Right renal cortex interstitium (tissue), 3 donors: ENCODE data around the gene CWF19L2. TPM values are rescaled to one million over a fixed set of nuclear protein-coding genes. Genes with fewer than 3 reads are reported as not detected.
"Not testable (repeated sequence)": the region's sequence is repeated elsewhere in the genome, so short reads cannot be mapped to it uniquely, and the experiment has no call there.

ENCODE experiments used
- DNase-seq, 3 donors: peaks; one replicate each; pipeline ENCODE4 v3.0.0-alpha.2; 2013; ENCODE audit warnings: low read depth in 3 of 3, low spot score in 2 of 3
- polyA plus RNA-seq, 3 donors: library from polyadenylated mRNA; unstranded; fragments of 120-200 nt; gene quantifications; one replicate each; pipeline ENCODE4 v1.2.1, GENCODE V29; 2013; ENCODE audit not compliant: insufficient read length in 3 of 3

The CWF19L2 gene
- polyA plus RNA-seq, 3 donors = 21.5 to 26.3 (median 24.5) TPM

DNA sequence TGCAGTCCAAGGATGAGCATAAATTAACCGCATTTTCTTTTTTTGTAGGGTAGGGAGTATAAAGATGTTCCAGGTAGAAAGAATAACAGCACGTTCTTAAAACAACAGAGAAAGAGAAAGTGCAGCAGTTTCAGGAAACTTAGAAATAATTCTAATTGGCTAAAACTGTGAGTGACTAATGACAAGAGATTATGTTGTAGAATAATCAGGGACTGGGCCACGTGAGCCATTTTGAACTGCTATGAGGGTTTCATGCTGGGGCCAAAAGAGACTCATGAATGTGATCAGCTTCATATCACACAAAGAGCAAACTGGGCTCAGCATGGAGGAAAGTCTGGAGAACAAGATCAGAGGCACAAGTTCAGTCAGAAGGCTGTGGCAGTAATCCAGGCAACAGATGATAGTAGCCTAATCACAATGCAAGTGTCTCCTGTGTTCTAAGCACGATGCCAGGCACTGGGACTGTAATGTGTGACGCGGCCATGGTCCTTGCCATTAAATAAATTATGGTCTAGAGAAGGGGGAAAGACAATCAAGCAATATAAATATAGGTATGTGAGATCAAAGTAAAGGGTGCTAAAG lies 17.9 kb downstream of the CWF19L2 start:
- DNase-seq = no peak

DNA sequence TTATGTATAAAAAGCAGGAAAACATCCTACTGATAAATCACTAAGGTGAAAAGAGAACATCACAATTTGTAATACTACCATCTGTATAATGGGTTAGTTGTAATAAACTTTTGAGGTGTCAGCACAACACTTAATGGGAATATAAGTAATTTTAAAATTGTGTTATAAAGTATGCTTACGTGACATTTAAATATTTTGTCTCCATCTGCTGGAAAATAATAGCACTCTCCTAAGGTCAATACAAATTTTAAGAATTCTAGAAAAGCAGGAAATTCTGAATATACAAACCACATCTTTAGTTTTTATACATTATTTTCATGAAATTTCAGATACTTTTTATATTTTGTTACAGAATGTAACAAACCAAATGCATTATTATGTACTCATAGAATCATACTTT lies 19.5 kb downstream of the CWF19L2 start:
- DNase-seq = no peak

DNA sequence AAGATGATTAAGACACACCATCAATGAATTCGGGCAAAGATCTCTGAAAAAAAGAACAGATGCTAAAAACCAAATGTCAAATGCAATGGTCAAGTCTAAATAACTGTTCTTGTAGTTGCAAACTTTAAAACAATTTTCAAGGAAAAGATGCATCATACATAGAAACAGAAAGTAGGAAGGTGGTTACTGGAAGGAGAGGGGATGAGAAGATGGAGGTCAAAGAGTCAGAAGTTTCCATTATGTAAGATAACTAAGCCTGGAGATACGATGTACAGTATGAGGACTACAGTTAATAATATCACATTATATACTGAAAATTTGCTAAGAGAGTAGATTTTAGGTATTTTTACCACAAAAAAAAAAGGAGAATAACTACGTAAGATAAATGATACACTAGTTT lies 27.1 kb downstream of the CWF19L2 start:
- no peak for DNase-seq

DNA sequence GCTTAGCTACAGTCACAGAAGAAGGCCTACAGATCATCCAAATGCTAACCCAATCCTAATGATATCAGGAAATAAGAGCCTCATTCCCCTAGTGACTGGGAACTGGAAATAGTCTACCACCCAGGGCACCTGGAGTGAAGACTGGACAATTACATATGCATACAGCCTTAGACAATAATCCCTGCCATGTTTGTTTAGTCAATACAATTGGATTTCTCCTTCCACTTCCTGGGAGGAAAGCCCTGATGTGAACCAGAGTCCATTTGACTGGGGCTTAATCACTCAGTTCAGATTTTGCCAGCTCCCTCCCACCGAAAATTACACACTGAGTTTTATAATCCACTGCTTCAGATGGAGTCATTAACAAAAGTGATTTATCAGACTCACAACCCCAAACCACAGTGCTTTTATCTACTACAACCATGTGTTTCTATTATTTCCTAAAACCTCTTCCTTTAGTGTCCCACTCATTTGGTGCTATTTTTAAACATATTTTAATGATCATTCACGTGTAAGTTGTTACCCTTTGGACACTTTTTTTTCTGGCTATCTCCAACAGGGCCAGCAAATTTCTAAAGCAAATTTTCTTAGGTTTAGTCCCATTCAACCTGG lies 29.9 kb downstream of the CWF19L2 start:
- DNase-seq = no peak

DNA sequence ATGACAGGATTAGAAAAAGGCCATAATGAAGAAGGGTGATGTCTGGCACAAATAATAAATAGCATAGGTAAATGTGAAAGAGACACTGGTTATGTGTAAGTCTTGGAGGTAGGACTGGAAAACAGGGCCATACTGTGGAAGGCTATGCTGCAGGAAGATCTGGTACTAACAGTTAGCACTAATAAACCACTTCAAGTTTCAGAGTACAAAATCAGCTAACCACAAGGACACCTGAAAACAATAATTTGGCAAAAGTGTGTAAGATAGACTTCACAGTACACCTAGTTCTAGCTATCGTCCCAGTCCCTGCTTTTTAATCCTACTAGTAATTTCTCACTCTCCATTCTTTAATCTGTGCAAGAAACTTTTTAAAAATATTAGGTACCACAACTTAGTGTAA lies 44.3 kb downstream of the CWF19L2 start:
- no peak for DNase-seq

DNA sequence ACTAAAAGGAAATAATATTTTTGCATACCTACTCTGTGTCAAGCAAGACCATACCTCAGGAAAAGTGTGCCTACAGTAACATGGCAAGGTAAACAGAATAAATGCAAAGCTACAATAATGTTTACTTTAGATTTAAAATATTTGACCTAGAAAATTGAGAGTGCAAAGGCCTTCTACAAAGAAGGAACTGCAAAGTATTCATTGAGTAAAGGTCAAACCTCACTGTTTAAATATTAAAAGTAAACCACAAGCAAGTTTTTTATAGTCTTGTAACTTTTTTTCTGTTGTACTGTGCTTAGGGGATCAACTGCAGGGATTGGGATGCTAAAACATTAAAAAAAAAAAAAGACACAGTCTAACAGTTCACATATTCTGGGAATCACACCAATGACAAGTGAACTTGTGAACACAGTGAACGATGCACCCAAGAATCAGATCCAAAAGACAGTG lies 48.8 kb downstream of the CWF19L2 start:
- DNase-seq = no peak

DNA sequence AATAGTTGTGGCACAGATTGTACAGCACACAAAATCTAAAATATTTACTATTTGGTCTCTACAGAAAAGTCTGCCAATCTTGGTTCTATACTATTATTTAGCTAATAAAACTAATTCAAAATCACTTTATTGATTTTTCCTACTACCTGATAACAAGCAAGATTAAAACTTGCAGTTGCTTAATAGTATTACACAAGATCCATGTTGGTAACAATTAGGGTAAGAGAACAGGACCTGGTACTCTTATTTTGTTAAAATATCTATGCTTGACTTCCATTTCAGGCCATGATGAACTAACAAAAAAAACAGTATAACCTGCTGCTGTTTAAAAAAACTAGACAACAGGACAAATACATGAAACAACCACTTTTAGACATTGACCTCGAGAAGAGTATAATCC lies 52.4 kb downstream of the CWF19L2 start:
- DNase-seq = no peak

DNA sequence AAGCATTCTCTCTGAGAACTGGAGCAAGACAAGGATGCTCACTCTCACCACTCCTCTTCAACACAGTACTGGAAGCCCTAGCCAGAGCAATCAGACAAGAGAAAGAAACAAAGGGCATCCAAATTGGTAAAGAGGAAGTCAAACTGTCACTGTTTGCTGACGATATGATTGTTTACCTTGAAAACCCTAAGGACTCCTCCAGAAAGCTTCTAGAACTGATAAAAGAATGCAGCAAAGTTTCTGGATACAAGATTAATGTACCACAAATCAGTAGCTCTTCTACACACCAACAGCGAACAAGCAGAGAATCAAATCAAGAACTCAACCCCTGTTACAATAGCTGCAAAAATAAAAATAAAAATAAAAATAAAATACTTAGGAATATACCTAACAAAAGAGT lies 56.5 kb downstream of the CWF19L2 start:
- not testable (repeated sequence) for DNase-seq

DNA sequence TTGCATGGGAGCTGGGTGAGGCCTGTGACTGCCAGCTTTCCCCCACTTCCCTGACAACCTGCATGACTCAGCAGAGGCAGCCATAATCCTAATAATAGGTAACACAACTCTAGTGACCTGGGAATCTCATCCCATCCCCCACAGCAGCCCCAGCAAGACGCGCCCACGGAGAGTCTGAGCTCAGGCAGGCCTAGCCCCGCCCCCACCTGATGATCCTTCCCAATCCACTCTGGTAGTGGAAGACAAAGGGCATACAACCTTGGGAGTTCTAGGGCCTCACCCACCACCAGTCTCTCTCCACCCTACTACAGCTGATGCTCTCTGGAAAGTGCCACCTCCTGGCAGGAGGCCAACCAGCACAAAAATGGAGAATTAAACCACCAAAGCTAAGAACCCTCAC lies 60.3 kb downstream of the CWF19L2 start:
- DNase-seq = no peak

DNA sequence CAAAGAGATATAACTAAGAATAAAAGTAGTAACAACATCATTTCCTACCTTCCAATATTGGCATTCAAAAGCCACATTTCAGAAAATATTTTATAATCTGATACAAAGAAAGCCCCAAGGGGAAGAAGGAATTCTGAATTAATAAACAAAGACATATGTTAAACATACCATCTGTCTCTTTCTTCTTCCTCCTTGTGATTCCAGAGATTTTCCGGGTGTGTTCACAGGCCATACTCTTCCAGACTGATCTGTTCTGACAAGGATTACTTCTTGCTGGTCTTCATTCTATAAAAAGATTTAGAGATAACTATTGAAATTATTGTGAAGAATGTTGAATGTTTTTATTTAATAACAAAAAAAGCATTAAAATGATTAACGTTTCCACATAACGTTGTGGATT lies 65.0 kb downstream of the CWF19L2 start:
- no peak for DNase-seq

DNA sequence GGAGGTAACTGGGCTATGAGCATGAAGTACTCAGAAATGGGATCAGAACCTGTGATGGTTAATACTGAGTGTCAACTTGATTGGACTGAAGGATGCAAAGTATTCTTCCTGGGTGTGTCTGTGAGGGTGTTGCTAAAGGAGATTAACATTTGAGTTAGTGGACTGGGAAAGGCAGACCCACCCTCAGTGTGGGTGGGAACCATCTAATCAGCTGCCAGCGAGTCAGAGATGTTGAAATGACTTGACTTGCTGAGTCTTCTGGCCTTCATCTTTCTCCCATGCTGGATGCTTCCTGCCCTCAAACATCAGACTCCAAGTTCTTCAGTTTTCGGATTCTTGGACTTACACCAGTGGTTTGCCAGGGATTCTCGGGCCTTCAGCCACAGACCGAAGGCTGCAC lies 66.9 kb downstream of the CWF19L2 start:
- not testable (repeated sequence) for DNase-seq

DNA sequence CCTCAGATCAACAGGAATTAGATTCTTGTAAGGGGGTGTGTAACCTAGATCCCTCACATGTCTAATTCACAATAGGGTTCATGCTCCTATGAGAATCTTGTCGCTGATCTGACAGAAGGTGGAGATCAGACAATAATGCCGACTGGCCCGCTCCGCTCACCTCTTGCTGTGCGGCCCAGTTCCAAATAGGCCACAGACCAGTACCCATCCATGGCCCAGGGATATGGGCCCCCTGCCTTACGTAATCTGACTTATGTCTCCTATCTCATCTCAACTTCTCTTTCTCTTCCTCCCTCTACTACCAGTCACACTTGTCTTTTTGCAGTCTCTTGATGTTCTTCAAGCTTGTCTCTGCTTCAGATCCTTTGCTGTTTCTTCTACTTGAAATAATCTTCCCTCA lies 70.0 kb downstream of the CWF19L2 start:
- DNase-seq = no peak

DNA sequence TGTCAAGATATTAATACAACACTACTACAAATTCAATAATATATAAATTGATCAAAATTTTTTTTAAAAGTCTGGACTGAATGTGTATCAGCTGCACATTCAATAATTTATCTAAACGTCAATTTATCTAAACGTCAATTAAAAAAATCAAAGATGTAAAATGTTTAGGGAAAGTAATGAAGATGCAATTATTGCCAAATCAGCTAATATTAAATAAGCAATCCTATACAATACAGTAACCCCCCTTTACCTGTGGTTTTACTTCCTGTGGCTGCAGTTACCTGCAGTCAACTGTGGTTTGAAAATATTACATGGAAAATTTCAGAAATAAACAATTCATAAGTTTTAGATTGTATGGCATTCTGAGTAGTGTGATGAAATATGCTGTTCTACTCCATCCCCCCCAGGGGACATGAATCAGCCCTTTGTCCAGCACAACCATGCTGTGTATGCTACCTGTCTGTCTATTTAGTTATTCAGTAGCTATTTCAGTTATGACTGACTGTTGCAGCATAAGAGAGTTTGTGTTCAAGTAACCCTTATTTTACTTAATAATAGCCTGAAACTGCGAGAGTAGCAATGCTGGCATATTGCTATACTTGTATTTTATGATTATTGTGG lies 72.2 kb downstream of the CWF19L2 start:
- DNase-seq = no peak

DNA sequence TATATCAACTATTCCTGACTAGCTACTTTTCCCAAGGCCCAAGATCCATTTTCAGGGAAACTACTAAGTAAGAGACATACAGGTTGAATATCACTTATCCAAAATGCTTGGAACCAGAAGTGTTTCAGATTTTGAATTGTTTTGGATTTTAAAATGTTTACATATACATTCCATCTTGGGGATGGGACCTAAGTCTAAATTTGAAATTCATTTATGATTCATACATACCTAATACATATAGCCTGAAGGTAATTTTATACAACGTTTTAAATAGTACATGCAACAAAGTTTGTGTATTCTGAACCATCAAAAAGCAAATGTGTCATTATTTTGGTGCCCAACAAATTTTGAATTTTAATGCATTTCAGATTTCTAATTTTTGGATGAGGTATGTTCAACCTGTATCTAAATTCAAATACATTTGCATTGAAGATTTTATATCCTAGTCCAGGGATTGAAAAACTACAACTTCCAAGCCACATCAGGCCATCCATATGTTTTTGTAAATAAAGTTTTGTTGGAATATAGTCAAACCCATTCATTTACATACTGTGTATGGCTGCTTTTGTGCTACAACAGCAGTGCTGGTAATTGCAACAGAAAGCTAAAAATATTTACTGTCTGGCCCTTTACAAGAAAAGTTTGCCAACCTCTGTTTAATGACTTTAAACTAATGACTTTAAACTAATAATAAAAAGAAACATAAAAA lies 73.3 kb downstream of the CWF19L2 start:
- no peak for DNase-seq

DNA sequence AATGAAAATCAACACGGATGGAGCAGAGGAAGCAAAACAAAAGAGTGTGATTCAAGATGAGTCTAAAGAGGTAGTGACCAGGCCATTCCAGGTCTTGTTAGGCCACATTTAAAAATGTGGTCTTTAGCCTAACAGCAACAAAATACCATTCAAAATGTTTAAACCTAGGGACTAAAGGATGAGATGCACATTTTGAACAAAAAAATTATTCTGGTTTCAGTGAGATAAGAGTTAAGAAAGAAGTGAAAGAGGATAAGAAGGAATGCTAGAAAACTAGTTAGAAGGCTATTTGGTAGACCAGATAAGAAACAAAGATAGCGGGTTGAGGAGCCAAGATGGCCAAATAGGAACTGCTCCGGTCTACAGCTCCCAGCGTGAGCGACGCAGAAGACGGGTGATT lies 85.2 kb downstream of the CWF19L2 start:
- DNase-seq = no peak

DNA sequence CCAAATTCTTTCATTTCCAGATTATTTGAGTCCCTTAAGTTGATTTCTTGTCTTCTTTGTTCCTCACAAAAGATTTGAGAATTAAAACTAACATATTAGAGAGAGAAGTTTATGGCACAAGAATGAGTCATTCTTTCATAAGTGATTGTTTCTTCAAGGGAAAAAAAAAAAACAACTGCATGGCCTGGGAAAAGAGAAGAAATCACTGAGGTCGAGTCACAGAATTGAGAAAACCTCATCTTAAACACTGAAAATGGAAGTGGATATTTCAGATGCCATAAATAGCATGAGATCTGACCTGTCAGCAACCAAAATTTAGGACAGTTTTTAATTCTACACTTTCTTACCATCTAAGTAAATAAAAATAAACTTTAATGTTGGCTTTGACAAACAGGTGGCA lies 87.2 kb downstream of the CWF19L2 start:
- no peak for DNase-seq

DNA sequence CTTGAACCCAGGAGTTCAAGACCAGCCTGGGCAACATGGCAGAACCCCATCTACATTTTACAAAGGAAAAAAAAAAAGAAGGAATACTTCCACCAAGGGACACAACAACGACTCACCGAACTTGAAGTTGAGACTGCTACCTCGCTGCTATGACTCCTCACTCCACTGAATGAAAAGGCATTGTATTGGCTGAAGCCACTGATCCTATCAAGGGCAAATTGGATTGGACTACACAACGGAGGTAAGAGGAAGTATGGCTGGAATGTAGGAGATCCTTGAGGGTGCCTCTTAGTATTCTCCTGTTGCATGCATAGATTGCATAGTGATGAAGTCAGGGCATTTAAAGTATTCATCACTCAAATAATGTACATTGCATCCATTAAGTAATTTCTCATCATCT lies 97.9 kb downstream of the CWF19L2 start:
- no peak for DNase-seq

DNA sequence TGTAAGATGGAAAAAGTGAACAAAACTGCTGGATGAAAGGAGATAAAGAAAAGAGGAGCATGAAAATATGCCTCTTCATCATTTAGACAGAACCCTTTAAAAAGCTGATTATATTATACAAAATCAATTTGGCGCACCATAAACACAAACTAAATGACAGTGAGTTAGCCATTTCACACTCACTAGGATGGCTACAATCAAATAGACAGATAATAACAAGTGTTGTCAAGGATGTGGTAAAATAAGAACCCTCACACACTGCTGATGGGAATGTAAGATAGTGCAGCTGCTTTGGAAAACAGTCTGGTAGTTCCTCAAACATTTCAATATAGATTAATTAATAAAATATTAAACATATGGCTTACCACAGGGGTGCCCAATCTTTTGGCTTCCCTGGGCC lies 99.7 kb downstream of the CWF19L2 start:
- DNase-seq = no peak

DNA sequence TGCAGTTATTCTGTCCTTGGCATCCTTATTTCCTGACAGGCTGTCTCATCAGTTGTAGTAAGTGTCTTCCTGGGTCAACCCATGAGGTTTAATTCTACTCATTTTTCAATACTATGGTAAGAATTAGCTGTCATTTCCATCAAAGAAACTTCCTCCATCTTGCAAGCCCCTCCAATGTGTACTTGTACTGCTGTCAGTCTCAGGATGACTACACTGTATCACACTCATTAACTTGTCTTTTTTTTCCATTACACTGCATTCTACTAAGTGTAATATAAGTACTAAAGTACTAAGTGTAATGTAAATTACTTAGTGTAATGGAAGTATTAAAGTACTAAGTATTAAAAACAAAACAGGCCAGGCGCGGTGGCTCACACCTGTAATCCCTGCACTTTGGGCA lies 102.8 kb downstream of the CWF19L2 start:
- no peak for DNase-seq

DNA sequence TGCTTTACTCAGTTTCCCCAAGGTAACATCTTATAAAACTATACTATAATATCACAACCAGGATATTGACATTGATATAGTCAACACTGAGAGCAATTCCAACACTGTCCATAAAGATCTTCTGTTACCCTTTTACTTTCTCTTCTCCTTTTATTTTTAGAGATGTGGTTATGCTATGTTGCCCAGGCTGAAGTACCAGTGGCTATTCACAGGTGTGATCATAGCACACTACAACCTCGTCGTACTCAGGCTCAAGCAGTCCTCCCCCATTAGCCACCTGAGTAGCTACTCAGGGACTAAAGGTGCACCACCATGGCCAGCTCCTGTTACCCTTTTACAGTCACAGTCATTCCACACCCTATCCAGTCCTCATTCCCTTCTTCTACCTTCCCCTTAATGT lies 119.7 kb downstream of the CWF19L2 start:
- DNase-seq = no peak

DNA sequence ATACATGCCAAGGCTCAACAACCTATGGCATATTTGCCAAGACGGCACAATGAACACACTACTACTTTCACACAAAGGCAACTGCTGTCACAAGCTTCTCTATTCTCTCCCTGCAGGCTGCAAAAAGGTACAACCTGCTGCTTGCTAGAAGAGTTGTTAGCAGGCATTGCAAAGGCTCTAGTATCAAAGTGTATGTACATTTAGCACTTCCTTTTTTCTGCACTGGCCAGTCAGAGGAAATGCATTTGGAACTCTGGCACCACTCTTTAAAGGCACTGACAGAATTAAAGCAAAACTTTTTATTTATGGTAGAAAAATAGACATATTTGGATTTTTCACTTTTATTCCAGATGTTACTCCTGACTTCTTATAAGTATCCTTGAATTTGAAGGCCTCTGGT lies 125.9 kb downstream of the CWF19L2 start:
- DNase-seq = no peak

DNA sequence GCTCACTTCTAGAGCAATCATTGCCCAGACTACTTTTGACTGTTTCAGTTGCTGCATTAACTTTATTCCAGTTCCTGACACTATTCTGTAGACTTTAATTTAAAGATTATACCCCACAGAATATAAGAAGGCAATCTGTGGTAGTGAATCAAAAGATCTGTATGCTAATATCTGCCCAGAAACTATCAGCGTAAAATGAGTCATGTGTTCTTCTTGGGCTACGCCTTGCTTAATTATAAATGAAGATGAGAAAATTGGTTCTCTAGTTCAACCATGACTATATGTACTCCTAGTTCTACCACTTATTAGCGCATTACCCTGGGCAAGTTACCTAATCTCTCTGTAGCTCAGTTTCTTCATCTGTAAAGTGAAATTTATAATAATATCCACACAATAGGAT lies 128.5 kb downstream of the CWF19L2 start:
- DNase-seq = no peak
